Kidney epithelial cell (primary cell): ENCODE data around the gene CDK14. TPM values are rescaled to one million over a fixed set of nuclear protein-coding genes. Genes with fewer than 3 reads are reported as not detected.
A peak's percentile ranks its signal among the peaks of the same experiment; 100 is the strongest.

Source experiments
- DNase-seq: peaks from one replicate; pipeline ENCODE4 v3.0.0-alpha.2; 2010; ENCODE audit warnings: low read depth
- H3K27me3 ChIP-seq: 2 replicates; pipeline ENCODE4 v1.6.0; 2011; ENCODE audit warnings: low read length; ENCODE audit not compliant: control insufficient read depth, insufficient read depth
- H3K36me3 ChIP-seq: 2 replicates; pipeline ENCODE4 v1.5.1; 2011; ENCODE audit warnings: low read length; ENCODE audit not compliant: control insufficient read depth, insufficient read depth
- H3K4me3 ChIP-seq: 2 replicates; pipeline ENCODE4 v1.5.1; 2011; ENCODE audit warnings: low read depth, mild to moderate bottlenecking, control low read depth, low read length
- total RNA-seq: library from RNA; depleted of rRNA; stranded (reverse); fragments of >200 nt; gene quantifications from 2 replicates; pipeline ENCODE4 v1.2.3, GENCODE V29; 2015
- TF ChIP-seq, protein P1 (sequence below): IDR thresholded peaks from 2 replicates; pipeline ENCODE4 v1.5.1; 2011; ENCODE audit warnings: mild to moderate bottlenecking, moderate library complexity, low read length, control low read depth, inconsistent platforms; ENCODE audit not compliant: insufficient read depth, poor library complexity, severe bottlenecking

Gene CDK14
- total RNA-seq, 1 donor from 2014 or later, result 18.2 TPM

DNA sequence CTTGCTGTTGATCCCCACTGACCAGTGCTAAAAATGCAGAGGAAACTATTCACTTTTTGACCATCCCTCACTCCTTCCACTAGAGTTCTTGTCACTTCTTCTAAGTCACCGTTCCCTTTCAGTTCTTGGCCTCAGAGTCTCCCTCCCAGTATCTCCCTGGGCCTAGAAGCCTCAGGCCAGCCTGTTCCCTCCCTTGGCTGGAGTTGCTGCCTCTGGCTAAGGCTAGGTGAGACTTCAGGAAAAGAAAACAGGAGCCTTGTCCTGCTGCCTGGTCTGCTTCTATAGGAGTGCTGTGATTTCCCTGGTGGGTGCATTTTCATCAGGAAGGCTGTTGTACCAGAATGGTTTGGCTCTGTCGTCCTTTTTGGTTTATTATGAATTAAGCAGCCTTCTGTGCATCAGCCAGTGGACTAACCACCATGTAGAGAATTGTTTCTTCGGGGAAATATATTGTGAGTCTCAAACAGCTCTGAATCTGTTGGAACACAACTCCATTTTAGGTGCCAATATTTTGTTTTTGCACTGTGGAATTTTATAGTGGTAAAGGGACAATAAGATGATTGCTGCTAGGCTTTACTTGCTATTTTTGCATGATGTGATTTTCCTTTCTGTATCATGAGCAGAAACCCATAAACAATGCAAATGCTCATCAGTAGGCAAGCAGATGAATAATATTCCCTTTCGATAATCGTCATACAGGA lies 434.7 kb downstream of the CDK14 start:
- DNase-seq, result no peak
- Histone ChIP-seq H3K27me3 (no peaks in the 10 kb centered on the region), H3K36me3 (no peaks in the 10 kb centered on the region), H3K4me3 (no peak overlapping the region)
- TF ChIP-seq, protein P1, sequence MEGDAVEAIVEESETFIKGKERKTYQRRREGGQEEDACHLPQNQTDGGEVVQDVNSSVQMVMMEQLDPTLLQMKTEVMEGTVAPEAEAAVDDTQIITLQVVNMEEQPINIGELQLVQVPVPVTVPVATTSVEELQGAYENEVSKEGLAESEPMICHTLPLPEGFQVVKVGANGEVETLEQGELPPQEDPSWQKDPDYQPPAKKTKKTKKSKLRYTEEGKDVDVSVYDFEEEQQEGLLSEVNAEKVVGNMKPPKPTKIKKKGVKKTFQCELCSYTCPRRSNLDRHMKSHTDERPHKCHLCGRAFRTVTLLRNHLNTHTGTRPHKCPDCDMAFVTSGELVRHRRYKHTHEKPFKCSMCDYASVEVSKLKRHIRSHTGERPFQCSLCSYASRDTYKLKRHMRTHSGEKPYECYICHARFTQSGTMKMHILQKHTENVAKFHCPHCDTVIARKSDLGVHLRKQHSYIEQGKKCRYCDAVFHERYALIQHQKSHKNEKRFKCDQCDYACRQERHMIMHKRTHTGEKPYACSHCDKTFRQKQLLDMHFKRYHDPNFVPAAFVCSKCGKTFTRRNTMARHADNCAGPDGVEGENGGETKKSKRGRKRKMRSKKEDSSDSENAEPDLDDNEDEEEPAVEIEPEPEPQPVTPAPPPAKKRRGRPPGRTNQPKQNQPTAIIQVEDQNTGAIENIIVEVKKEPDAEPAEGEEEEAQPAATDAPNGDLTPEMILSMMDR, result no peak

GRCh38 chr7:91031757-91032156 lies 435.6 kb downstream of the CDK14 start:
- TF ChIP-seq, protein P1, result no peak
- Histone ChIP-seq H3K36me3 (no peaks in the 10 kb centered on the region), H3K4me3 (no peak overlapping the region), H3K27me3 (no peaks in the 10 kb centered on the region)
- no peak for DNase-seq

- Histone ChIP-seq H3K4me3 (no peak overlapping the region), H3K27me3 (no peaks in the 10 kb centered on the region), H3K36me3 (no peaks in the 10 kb centered on the region)
- DNase-seq, result no peak
- TF ChIP-seq, protein P1, result no peak
Observed at GRCh38 chr7:91033574-91033973, 437.5 kb downstream of the CDK14 start.

DNA sequence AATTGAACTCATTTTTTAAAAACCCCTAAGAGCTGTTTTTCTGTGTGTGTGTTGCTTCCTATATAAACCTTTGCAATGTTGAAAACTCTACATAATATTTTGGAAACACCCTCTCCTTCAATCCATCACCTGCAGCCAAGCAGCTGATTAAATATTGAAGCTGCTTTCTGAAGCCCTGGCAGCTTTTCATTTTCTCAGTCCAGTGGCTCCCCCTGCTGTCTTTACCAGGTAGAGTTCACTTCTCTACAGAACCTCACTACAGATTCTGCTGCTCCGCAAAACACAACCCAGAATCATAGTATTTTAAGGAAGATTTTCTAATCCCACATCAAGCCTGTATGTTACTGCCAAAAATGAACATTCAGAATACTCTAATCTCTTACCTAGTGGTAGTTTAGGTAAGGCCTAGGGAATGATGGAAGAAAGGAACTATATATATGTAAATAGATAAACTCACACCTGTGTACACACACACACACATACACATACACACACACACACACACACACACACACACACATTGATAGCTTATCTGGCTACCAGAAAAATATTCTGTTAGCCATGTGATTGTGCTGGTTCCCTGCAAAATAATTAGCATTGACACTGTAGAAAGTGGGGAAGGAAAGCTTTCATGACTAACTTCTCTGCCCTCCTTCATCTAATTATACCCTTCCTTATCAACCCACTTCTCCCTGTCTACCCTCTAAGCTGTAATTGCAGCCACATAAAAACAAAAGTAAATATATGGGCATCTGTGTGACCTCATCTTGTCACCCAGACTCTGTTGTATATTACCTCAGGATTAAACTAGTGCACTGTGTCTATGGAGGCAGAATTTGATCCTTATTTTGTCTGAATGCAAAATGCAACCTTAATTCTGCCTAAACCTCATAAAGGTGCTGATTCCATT lies 438.6 kb downstream of the CDK14 start:
- no peaks in the 10 kb centered on the region for H3K27me3 ChIP-seq
- peak; percentile 2 for DNase-seq
- H3K4me3 ChIP-seq, result no peak overlapping the region
- H3K36me3 ChIP-seq, result no peaks in the 10 kb centered on the region
- TF ChIP-seq, protein P1, result peak; percentile 67

- TF ChIP-seq, protein P1, result no peak
- H3K4me3 ChIP-seq, result no peak overlapping the region
- H3K36me3 ChIP-seq, result no peaks in the 10 kb centered on the region
- H3K27me3 ChIP-seq, result no peaks in the 10 kb centered on the region
- DNase-seq, result no peak
Observed at GRCh38 chr7:91039033-91039432, 442.9 kb downstream of the CDK14 start.
